HEK293 (cell line): ENCODE results near the gene RTCA.

Source experiments
- GLIS1 ChIP-seq: fragments of 450-650 bp; formaldehyde crosslinking; IDR thresholded peaks from 2 replicates; pipeline ENCODE4 v1.5.1; 2016; ENCODE audit warnings: missing biosample characterization, missing genetic modification characterization
- GLIS2 ChIP-seq: fragments of 450-650 bp; formaldehyde crosslinking; IDR thresholded peaks from 2 replicates; pipeline ENCODE4 v1.5.1; 2016; ENCODE audit warnings: missing biosample characterization, missing genetic modification characterization
- OVOL3 ChIP-seq: fragments of 450-650 bp; formaldehyde crosslinking; IDR thresholded peaks from 2 replicates; pipeline ENCODE4 v1.5.1; 2016; ENCODE audit warnings: missing biosample characterization, missing genetic modification characterization
- RBAK ChIP-seq: fragments of 450-650 bp; formaldehyde crosslinking; IDR thresholded peaks from 2 replicates; pipeline ENCODE4 v1.5.1; 2016; ENCODE audit warnings: missing biosample characterization, missing genetic modification characterization
- TCF7L2 ChIP-seq: IDR thresholded peaks from 2 replicates; pipeline ENCODE4 v1.6.1; 2011; ENCODE audit warnings: low read depth, mild to moderate bottlenecking, inconsistent platforms, low read length, moderate library complexity, borderline replicate concordance
- TRIM28 ChIP-seq: IDR thresholded peaks from 2 replicates; pipeline ENCODE4 v1.6.1; 2011; ENCODE audit warnings: low read length, control low read depth, borderline replicate concordance
- YY1 ChIP-seq: fragments of 450-650 bp; formaldehyde crosslinking; IDR thresholded peaks from 2 replicates; pipeline ENCODE4 v1.5.1; 2018; ENCODE audit warnings: missing biosample characterization, missing genetic modification characterization
- YY2 ChIP-seq: fragments of 450-650 bp; formaldehyde crosslinking; IDR thresholded peaks from 2 replicates; pipeline ENCODE4 v1.5.1; 2016; ENCODE audit warnings: missing biosample characterization, missing genetic modification characterization
- ZBTB21 ChIP-seq: fragments of 450-650 bp; formaldehyde crosslinking; IDR thresholded peaks from 2 replicates; pipeline ENCODE4 v1.5.1; 2017; ENCODE audit warnings: missing biosample characterization, missing genetic modification characterization
- ZFP41 ChIP-seq: fragments of 450-650 bp; formaldehyde crosslinking; IDR thresholded peaks from 2 replicates; pipeline ENCODE4 v1.5.1; 2016; ENCODE audit warnings: missing biosample characterization, missing genetic modification characterization, borderline replicate concordance
- ZNF114 ChIP-seq: fragments of 450-650 bp; formaldehyde crosslinking; IDR thresholded peaks from 2 replicates; pipeline ENCODE4 v1.5.0; 2017; ENCODE audit warnings: missing biosample characterization, missing genetic modification characterization
- ZNF121 ChIP-seq: fragments of 450-650 bp; formaldehyde crosslinking; IDR thresholded peaks from 2 replicates; pipeline ENCODE4 v1.5.1; 2016; ENCODE audit warnings: missing biosample characterization, missing genetic modification characterization
- ZNF211 ChIP-seq: fragments of 450-650 bp; formaldehyde crosslinking; IDR thresholded peaks from 2 replicates; pipeline ENCODE4 v1.5.1; 2016; ENCODE audit warnings: low read depth, missing biosample characterization, missing genetic modification characterization
- ZNF239 ChIP-seq: fragments of 450-650 bp; formaldehyde crosslinking; IDR thresholded peaks from 2 replicates; pipeline ENCODE4 v1.5.1; 2016; ENCODE audit warnings: missing biosample characterization, missing genetic modification characterization
- ZNF248 ChIP-seq: fragments of 450-650 bp; formaldehyde crosslinking; IDR thresholded peaks from 2 replicates; pipeline ENCODE4 v1.5.1; 2017; ENCODE audit warnings: missing biosample characterization, missing genetic modification characterization
- ZNF501 ChIP-seq: fragments of 450-650 bp; formaldehyde crosslinking; IDR thresholded peaks from 2 replicates; pipeline ENCODE4 v1.5.1; 2016; ENCODE audit warnings: missing biosample characterization, missing genetic modification characterization
- ZNF555 ChIP-seq: fragments of 450-650 bp; formaldehyde crosslinking; conservative IDR thresholded peaks from 2 replicates; pipeline ENCODE4 v1.5.1; 2017; ENCODE audit warnings: missing biosample characterization, mild to moderate bottlenecking, missing genetic modification characterization, inconsistent platforms
- ZNF585B ChIP-seq: fragments of 450-650 bp; formaldehyde crosslinking; IDR thresholded peaks from 2 replicates; pipeline ENCODE4 v1.5.1; 2016; ENCODE audit warnings: missing biosample characterization, missing genetic modification characterization
- ZNF596 ChIP-seq: fragments of 450-650 bp; IDR thresholded peaks from 2 replicates; pipeline ENCODE4 v1.5.0; 2018; ENCODE audit warnings: missing biosample characterization, mild to moderate bottlenecking, missing genetic modification characterization, moderate library complexity
- ZNF624 ChIP-seq: fragments of 450-650 bp; formaldehyde crosslinking; IDR thresholded peaks from 2 replicates; pipeline ENCODE4 v1.5.1; 2017; ENCODE audit warnings: missing biosample characterization, missing genetic modification characterization
- ZNF658 ChIP-seq: fragments of 450-650 bp; formaldehyde crosslinking; IDR thresholded peaks from 2 replicates; pipeline ENCODE4; 2016; ENCODE audit warnings: missing biosample characterization, missing genetic modification characterization
- ZNF747 ChIP-seq: fragments of 450-650 bp; formaldehyde crosslinking; IDR thresholded peaks from 2 replicates; pipeline ENCODE4 v1.5.1; 2016; ENCODE audit warnings: missing biosample characterization, missing genetic modification characterization
- ZNF76 ChIP-seq: fragments of 450-650 bp; formaldehyde crosslinking; IDR thresholded peaks from 2 replicates; pipeline ENCODE4; 2016; ENCODE audit warnings: low read depth, missing biosample characterization, missing genetic modification characterization, borderline replicate concordance
- ZNF768 ChIP-seq: fragments of 450-650 bp; formaldehyde crosslinking; IDR thresholded peaks from 2 replicates; pipeline ENCODE4 v1.5.1; 2018; ENCODE audit warnings: missing biosample characterization, mild to moderate bottlenecking, missing genetic modification characterization
- ZNF792 ChIP-seq: fragments of 450-650 bp; formaldehyde crosslinking; IDR thresholded peaks from 2 replicates; pipeline ENCODE4 v1.5.1; 2016; ENCODE audit warnings: missing biosample characterization, missing genetic modification characterization
- ZSCAN30 ChIP-seq: fragments of 450-650 bp; IDR thresholded peaks from 2 replicates; pipeline ENCODE4 v1.5.1; 2018; ENCODE audit warnings: missing biosample characterization, mild to moderate bottlenecking, missing genetic modification characterization, moderate library complexity
- TF ChIP-seq, protein P1 (sequence below): fragments of 450-650 bp; formaldehyde crosslinking; IDR thresholded peaks from 2 replicates; pipeline ENCODE4 v1.5.1; 2016; ENCODE audit warnings: missing biosample characterization, missing genetic modification characterization
- TF ChIP-seq, protein P2 (sequence below): fragments of 450-650 bp; formaldehyde crosslinking; IDR thresholded peaks from 2 replicates; pipeline ENCODE4 v1.5.1; 2016; ENCODE audit warnings: missing biosample characterization, missing genetic modification characterization
- TF ChIP-seq, protein P3 (sequence below): fragments of 450-650 bp; formaldehyde crosslinking; IDR thresholded peaks from 2 replicates; pipeline ENCODE4 v1.5.1; 2016; ENCODE audit warnings: missing biosample characterization, missing genetic modification characterization, borderline replicate concordance
- TF ChIP-seq, protein P4 (sequence below): fragments of 450-650 bp; formaldehyde crosslinking; IDR thresholded peaks from 2 replicates; pipeline ENCODE4 v1.5.1; 2016; ENCODE audit warnings: missing biosample characterization, missing genetic modification characterization
- TF ChIP-seq, protein P5 (sequence below): fragments of 450-650 bp; IDR thresholded peaks from 2 replicates; pipeline ENCODE4 v1.5.1; 2018; ENCODE audit warnings: missing biosample characterization, mild to moderate bottlenecking, missing genetic modification characterization
- TF ChIP-seq, protein P6 (sequence below): fragments of 450-650 bp; formaldehyde crosslinking; IDR thresholded peaks from 2 replicates; pipeline ENCODE4 v1.5.1; 2016; ENCODE audit warnings: missing biosample characterization, missing genetic modification characterization

RTCA gene

DNA sequence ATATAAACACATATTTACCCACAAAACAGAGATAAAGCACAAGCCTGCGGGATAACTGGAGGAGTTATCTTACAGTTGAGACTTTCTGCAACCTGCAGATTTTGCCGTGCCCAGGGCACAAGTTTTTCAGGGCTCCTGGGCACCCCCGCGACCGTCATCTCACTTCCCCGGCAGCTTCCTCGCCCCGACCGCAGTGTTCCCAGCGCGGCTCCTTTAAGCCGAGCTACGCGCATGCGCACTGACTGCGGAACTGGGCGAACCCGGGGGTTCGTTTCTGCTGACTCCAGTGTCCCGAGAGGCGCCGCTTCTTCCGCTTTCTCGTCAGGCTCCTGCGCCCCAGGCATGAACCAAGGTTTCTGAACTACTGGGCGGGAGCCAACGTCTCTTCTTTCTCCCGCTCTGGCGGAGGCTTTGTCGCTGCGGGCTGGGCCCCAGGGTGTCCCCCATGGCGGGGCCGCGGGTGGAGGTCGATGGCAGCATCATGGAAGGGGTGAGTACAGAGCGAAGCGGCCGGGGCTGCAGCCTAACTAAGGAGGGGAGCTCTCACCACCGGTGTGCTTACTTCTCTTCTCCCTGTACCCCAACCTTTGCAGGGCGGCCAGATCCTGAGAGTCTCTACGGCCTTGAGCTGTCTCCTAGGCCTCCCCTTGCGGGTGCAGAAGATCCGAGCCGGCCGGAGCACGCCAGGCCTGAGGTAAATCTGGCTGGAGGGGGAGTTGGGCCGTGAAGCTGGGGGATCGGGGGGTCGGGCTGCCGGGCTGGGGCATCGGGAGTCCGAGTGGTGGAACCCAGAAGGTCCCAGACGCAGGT, at the start of gene RTCA (continued):
- TF ChIP-seq, protein P1, sequence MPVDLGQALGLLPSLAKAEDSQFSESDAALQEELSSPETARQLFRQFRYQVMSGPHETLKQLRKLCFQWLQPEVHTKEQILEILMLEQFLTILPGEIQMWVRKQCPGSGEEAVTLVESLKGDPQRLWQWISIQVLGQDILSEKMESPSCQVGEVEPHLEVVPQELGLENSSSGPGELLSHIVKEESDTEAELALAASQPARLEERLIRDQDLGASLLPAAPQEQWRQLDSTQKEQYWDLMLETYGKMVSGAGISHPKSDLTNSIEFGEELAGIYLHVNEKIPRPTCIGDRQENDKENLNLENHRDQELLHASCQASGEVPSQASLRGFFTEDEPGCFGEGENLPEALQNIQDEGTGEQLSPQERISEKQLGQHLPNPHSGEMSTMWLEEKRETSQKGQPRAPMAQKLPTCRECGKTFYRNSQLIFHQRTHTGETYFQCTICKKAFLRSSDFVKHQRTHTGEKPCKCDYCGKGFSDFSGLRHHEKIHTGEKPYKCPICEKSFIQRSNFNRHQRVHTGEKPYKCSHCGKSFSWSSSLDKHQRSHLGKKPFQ (tag by site-specific recombination), result no peak
- TF ChIP-seq ZNF658 (tag by site-specific recombination), result no peak
- TF ChIP-seq, protein P2, sequence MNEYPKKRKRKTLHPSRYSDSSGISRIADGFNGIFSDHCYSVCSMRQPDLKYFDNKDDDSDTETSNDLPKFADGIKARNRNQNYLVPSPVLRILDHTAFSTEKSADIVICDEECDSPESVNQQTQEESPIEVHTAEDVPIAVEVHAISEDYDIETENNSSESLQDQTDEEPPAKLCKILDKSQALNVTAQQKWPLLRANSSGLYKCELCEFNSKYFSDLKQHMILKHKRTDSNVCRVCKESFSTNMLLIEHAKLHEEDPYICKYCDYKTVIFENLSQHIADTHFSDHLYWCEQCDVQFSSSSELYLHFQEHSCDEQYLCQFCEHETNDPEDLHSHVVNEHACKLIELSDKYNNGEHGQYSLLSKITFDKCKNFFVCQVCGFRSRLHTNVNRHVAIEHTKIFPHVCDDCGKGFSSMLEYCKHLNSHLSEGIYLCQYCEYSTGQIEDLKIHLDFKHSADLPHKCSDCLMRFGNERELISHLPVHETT, result no peak
- peak; percentile 59; the same call in 1 of the 2 replicates for TF ChIP-seq ZNF501 (tag by site-specific recombination)
- peak; percentile 50; the same call in 1 of the 2 replicates for TF ChIP-seq YY1
- TF ChIP-seq ZNF596 (tag by site-specific recombination), result no peak
- TF ChIP-seq ZNF248 (tag by site-specific recombination), result no peak
- no peak for TF ChIP-seq ZSCAN30 (tag by site-specific recombination)
- no peak for TF ChIP-seq YY2 (tag by site-specific recombination)
- no peak for TF ChIP-seq ZNF211
- TF ChIP-seq ZNF114 (tag by site-specific recombination), result no peak
- TF ChIP-seq ZNF585B (tag by site-specific recombination), result no peak
- no peak for TF ChIP-seq ZNF624
- TF ChIP-seq ZBTB21 (tag by site-specific recombination), result no peak
- TF ChIP-seq, protein P3, sequence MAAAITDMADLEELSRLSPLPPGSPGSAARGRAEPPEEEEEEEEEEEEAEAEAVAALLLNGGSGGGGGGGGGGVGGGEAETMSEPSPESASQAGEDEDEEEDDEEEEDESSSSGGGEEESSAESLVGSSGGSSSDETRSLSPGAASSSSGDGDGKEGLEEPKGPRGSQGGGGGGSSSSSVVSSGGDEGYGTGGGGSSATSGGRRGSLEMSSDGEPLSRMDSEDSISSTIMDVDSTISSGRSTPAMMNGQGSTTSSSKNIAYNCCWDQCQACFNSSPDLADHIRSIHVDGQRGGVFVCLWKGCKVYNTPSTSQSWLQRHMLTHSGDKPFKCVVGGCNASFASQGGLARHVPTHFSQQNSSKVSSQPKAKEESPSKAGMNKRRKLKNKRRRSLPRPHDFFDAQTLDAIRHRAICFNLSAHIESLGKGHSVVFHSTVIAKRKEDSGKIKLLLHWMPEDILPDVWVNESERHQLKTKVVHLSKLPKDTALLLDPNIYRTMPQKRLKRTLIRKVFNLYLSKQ (tag by site-specific recombination), result no peak
- TF ChIP-seq ZNF239 (tag by site-specific recombination), result no peak
- TF ChIP-seq, protein P4, sequence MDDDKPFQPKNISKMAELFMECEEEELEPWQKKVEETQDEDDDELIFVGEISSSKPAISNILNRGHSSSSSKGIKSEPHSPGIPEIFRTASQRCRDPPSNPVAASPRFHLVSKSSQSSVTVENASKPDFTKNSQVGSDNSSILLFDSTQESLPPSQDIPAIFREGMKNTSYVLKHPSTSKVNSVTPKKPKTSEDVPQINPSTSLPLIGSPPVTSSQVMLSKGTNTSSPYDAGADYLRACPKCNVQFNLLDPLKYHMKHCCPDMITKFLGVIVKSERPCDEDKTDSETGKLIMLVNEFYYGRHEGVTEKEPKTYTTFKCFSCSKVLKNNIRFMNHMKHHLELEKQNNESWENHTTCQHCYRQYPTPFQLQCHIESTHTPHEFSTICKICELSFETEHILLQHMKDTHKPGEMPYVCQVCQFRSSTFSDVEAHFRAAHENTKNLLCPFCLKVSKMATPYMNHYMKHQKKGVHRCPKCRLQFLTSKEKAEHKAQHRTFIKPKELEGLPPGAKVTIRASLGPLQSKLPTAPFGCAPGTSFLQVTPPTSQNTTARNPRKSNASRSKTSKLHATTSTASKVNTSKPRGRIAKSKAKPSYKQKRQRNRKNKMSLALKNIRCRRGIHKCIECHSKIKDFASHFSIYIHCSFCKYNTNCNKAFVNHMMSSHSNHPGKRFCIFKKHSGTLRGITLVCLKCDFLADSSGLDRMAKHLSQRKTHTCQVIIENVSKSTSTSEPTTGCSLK (tag by site-specific recombination), result no peak
- TF ChIP-seq GLIS2 (tag by site-specific recombination), result peak; percentile 95
- TF ChIP-seq ZNF555 (tag by site-specific recombination), result no peak
- TF ChIP-seq ZNF121, result no peak
- TF ChIP-seq, protein P5, sequence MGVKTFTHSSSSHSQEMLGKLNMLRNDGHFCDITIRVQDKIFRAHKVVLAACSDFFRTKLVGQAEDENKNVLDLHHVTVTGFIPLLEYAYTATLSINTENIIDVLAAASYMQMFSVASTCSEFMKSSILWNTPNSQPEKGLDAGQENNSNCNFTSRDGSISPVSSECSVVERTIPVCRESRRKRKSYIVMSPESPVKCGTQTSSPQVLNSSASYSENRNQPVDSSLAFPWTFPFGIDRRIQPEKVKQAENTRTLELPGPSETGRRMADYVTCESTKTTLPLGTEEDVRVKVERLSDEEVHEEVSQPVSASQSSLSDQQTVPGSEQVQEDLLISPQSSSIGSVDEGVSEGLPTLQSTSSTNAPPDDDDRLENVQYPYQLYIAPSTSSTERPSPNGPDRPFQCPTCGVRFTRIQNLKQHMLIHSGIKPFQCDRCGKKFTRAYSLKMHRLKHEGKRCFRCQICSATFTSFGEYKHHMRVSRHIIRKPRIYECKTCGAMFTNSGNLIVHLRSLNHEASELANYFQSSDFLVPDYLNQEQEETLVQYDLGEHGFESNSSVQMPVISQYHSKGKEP (tag by site-specific recombination), result no peak
- no peak for TF ChIP-seq ZNF768 (tag by site-specific recombination)
- no peak for TF ChIP-seq TCF7L2
- no peak for TF ChIP-seq RBAK (tag by site-specific recombination)
- TF ChIP-seq OVOL3, result no peak
- no peak; the same call in 1 of the 2 replicates for TF ChIP-seq TRIM28
- TF ChIP-seq ZNF792 (tag by site-specific recombination), result no peak
- TF ChIP-seq GLIS1 (tag by site-specific recombination), result peak; percentile 58
- TF ChIP-seq ZNF76 (tag by site-specific recombination), result peak; percentile 68
- TF ChIP-seq ZFP41 (tag by site-specific recombination), result no peak
- TF ChIP-seq, protein P6, sequence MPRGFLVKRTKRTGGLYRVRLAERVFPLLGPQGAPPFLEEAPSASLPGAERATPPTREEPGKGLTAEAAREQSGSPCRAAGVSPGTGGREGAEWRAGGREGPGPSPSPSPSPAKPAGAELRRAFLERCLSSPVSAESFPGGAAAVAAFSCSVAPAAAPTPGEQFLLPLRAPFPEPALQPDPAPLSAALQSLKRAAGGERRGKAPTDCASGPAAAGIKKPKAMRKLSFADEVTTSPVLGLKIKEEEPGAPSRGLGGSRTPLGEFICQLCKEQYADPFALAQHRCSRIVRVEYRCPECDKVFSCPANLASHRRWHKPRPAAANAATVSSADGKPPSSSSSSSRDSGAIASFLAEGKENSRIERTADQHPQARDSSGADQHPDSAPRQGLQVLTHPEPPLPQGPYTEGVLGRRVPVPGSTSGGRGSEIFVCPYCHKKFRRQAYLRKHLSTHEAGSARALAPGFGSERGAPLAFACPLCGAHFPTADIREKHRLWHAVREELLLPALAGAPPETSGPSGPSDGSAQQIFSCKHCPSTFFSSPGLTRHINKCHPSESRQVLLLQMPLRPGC, result no peak
- no peak for TF ChIP-seq ZNF747 (tag by site-specific recombination)
